GM12873 (cell line): ENCODE measurements around the gene MSH5.

Experiments used
- CTCF ChIP-seq: IDR thresholded peaks from 2 replicates; pipeline ENCODE4 v1.5.1; 2012; ENCODE audit warnings: low read depth, mild to moderate bottlenecking, moderate library complexity, low read length, control low read depth; ENCODE audit not compliant: insufficient read depth; ENCODE audit errors: missing control alignments

MSH5 gene

DNA sequence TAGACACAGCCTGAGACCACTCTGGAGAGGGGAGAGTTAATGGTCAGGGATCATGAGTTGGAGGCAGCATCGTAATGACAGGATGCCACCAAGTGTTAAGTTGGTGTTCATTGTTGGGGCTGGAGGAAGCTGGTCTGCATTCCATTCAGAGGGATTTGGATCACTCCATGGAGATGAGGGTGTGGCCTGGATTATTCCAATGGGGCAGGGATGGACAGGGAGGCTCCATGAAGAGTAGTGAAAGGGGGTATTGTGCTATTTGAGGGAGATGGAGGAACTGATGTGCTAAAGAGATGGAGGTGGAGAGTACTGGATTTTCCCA is 23.8 kb downstream of the MSH5 start:
- no peak for TF ChIP-seq CTCF

DNA sequence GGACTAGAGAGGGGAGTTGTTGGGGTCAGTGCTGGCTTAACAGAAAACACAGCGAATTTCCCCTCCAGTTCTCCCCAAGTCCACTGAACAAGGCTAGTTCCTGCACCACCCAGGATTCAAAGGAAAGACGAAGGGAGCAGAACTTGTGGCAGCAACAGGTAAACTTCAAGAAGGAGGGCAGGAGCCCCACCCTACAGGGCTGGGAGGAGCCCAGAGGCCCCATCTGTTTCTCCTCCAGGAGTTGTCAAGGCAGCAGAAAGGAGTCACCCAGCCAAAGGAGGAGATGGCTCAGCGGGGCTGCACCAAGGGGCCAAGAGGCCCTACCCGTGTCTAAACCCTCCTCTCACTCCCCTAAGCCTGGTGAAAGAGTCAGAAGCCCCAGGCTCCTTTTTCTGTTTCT is 24.4 kb downstream of the MSH5 start:
- no peak for TF ChIP-seq CTCF

DNA sequence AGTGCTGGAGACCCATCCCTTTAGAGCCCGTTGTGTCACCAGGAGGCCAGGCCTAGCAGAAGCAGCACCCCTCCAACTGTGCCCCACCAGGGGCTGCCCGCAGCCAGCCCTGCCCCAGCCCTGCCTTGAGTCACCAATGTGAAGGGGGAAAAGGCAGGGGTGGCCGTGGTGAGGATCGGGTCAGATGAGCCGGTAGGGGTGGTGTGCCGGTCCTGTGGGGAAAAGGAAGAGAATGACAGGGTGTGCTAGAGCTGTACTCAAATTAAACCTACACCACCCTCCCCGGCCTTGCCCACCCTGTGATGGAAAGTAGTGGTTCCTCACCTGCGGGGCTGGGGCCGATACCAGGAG is 25.7 kb downstream of the MSH5 start:
- no peak for TF ChIP-seq CTCF

DNA sequence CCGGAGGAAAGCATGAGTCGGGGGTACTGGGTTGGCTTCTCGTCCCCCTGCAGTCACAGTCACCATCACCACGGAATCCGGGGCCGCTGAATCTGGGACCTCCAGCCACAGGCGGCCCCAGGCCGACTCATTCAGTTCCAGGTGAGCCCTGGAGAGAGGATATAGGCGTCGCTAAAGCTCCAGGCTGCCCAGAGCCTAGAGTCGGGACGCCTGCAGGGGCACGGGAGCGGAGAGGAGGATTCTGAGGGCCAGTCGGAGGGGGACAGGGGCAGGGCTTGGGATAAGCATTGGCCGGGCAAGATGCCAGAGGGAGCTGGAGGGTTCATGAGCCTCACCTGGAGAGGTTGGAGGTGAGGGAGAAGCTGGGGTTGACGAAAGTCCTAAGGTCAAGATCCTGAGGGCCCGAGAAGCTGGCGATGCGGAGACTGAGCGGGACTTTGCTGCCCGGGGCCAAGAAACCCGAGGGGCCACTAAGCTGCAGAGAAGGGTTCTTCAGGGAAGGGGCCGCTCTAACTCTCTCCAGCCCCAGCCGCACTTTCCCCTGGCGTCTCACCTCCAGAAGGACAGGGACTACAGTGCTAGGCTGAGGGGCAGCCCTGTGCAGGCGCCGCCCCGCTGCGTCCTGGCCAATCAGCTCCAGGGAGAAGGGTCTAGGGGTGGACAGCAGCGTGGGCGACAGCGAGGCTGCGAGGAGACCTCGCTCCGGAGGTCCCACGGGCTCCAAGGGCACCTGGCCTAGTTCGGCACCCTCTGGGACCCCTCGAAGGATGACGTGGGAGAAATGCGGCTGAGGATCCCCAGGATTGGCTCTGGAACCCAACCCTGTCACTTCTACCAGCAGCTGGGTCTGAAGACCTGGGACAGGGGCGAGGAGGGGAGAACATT is 26.3 kb downstream of the MSH5 start:
- no peak for TF ChIP-seq CTCF

GRCh38 chr6:31767096-31767645 is 27.4 kb downstream of the MSH5 start:
- TF ChIP-seq CTCF: no peak

- no peak for TF ChIP-seq CTCF
These were observed 28.8 kb downstream of the MSH5 start for GRCh38 chr6:31768363-31769257.
